HCEC 1CT (cell line): ENCODE measurements around the gene REEP6.
"Not testable (repeated sequence)": the region's sequence is repeated elsewhere in the genome, so short reads cannot be mapped to it uniquely, and the experiment has no call there.

Source experiments
- DNase-seq: peaks from one replicate; pipeline ENCODE4 v3.0.0-alpha.2; 2017

Gene REEP6

DNA sequence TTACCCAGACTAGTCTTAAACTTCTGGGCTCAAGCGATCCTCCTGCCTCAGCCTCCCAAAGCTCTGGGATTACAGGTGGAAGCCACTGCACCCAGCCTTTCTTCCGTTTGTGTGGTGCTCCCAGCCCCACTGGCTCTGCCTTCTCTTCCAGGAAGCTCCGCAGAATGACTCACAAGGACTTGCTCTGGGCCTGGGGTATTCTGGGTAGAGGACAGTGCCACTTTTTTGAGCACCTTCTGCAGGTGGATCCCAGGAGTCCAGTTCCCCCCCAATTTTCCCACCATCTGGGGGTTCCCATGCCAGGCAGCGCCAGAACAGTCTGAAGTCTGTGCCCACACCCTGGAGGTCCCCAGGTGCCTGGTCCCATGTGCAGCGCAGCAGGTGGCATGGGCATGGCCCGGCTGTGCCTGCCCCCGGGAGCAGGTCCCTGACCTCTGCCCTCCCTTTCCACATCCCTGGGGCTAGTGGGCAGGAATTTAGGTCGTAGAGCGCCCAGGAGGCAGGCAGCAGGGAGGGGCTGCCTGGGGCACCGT, 1.6 kb downstream of the REEP6 start:
- DNase-seq: no peak

- no peak for DNase-seq
Measured at GRCh38 chr19:1494115-1494815, 3.3 kb downstream of the REEP6 start.

DNA sequence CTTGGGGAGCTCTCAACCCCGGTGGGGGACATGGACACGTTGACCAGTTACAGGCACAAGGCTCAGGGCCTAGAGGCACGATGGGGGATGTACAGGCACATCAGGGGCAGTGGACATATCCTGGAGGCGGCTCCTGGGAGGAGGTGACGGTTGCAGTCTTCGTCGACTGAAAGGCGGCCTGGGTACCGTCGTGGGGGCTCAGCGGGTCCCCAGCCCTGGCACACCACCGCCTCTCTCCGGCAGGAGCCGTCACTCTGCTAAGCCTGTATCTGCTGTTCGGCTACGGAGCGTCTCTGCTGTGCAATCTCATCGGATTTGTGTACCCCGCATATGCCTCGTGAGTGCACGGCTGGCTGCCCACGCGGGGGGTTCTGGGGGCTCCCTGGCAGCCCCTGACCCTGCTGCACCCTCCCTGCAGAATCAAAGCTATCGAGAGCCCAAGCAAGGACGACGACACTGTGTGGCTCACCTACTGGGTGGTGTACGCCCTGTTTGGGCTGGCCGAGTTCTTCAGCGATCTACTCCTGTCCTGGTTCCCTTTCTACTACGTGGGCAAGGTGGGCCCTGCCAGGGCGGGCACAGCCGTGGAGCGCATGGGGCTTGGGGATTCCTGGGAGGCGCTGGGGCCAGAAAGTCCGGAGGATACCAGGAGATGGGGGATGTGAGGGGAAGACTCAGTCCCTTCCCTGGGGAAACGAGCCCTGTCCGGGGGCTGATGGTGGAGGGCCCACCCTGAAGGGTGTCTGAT, 4.2 kb downstream of the REEP6 start:
- no peak for DNase-seq

DNA sequence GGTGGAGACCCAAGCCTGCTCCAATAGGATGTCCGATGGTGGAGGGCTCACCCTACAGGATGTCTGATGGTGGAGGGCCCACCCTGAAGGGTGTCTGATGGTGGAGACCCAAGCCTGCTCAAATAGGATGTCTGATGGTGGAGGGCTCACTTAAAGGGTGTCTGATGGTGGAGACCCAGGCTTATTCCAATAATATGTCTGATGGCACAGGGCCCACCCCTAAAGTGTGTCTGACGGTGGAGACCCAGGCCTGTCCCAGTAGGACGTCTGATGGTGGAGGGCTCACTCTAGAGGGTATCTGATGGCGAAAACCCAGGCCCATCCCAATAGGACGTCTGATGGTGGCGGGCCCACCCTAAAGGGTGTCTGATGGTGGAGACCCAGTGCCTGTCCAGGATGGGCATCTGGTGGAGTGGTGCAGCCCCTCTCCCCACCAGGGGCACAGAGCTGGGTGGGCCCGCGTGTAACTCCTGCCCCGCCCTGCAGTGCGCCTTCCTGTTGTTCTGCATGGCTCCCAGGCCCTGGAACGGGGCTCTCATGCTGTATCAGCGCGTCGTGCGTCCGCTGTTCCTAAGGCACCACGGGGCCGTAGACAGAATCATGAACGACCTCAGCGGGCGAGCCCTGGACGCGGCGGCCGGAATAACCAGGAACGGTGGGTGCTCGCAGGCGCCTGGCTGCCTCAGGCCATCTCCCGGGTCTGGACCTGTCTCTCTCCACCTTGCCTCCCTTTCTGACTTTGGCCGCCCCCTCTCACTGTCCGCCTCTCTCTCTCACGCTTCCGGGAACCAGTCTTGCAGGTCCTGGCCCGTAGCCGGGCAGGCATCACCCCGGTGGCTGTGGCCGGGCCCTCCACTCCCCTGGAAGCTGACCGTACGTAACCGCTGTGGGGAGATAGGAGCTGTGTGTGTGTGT, 5.1 kb downstream of the REEP6 start:
- DNase-seq: no peak

DNA sequence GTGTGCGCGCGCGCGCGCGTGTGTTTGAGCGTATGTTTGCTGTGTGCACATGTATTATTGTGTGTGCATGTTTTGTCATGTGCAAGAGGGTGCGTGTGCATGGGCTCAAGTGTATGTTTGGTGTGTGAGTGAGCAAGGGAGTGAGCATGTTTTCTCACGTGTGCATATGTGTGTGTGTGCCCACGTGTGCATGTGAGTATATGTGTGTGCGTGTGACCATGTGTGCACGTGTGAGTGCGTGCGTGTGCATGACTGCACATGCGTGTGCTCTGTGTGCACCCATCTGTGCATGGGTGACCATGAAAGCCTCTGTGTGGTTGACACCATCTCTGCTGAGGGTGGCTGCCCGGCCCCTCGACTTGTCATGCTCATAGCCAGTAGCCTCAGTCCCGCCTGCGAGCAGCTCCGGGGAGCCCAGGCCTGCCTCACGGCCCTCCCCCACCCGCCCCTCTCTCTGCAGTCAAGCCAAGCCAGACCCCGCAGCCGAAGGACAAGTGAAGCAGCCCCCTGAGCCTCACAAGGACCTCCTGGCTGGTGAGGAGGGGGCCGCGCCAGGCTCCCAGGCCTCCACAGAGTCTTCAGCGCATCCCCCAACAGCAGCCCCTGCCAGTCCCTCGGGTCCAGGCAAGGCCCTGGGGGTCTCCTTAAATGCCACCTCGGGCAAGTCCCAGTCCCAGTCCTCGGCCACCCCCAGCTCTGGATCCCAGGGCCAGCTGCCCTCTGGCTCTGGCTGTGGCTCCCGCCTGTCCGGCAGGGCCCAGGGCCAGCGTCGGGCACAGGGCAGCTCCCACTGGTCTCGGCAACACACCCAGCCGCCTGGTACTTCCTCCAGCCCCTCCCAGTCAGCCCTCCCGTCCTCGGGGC, 6.0 kb downstream of the REEP6 start:
- DNase-seq: no peak

- no peak for DNase-seq
Measured at GRCh38 chr19:1497578-1498235, 6.7 kb downstream of the REEP6 start.

DNA sequence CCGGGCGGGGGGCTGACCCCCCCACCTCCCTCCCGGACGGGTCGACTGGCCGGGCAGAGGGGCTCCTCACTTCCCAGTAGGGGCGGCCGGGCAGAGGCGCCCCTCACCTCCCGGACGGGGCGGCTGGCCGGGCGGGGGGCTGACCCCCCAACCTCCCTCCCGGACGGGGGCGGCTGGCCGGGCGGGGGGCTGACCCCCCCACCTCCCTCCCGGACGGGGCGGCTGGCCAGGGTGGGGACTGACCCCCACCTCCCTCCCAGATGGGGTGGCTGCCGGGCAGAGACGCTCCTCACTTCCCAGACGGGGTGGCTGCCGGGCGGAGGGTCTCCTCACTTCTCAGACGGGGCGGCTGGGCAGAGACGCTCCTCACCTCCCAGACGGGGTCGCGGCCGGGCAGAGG, 8.2 kb downstream of the REEP6 start:
- DNase-seq: not testable (repeated sequence)

GRCh38 chr19:1501200-1501595, 10.2 kb downstream of the REEP6 start:
- DNase-seq: no peak

DNA sequence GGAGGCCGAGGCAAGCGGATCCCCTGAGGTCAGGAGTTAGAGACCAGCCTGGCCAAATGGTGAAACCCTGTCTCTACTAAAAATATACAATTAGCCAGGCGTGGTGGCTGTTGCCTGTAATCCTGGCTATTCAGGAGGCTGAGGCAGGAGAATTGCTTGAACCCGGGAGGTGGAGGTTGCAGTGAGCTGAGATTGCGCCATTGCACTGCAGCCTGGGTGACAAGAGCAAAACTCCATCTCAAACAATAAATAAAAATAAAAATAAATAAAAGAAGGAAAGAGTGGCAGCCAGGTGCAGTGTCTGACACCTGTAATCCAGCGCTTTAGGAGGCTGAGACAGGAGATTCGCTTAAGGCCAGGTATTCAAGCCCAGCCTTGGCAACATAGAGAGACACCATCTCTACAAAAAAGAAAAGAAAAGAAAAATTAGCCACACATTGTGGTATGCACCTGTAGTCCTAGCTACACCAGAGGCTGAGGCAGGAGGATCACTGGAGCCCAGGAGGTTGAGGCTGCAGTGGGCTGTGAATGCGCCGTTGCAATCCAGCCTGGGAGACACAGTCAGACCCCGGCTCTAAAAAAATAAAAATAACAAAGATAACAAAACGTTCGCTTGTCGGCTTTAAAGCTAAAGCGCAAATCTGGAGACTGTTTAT, 11.6 kb downstream of the REEP6 start:
- no peak for DNase-seq

GRCh38 chr19:1503089-1503924, 12.3 kb downstream of the REEP6 start:
- peak; percentile 22 for DNase-seq

GRCh38 chr19:1503925-1504773, 13.2 kb downstream of the REEP6 start:
- DNase-seq: no peak

GRCh38 chr19:1505012-1505411, 14.0 kb downstream of the REEP6 start:
- no peak for DNase-seq

DNA sequence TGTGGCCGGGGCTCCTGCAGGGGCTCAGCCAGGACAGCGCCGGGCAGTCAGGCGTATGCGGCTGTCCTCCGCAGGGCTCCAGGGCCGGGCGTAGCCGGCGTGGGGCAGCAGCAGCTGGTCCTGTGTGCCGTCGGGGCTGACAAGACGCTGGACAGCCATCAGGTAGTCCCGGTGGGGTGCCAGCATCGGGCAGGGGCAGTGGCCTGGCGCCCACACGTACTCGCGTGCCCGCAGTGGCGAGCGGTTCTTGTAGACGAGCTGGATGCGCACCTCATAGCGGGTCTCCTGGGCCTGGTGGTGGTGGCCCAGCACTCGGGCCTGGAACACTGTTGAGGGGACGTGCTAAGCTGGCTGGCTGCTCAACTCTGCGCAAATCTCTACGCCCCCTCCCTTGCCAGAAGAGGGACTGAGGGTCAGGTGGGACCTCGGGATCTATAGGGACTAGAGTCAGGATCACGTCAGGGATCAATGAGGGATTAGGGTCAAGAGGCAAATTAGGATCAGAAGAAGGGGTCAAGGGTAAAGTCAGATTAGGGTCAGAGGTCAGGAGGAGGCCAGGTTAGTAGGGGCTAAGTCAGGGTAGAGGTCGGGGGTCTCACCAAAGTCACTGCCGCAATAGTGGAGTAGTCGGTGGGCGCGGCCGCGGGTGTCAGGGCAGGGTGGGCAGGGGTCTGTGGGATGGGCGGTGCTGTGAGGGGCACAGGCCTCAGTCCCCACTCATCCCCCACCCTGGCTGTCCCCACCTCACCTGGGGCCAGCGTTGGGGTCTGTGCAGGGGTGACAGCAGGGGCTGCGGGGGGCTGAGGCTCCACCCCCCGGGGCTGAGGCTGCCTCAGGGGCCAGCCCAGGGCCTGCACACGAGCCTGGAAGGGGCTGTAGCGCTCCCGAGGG, 15.3 kb downstream of the REEP6 start:
- no peak for DNase-seq

- DNase-seq: no peak
Measured at GRCh38 chr19:1507192-1507660, 16.2 kb downstream of the REEP6 start.

- DNase-seq: peak; percentile 90
Measured at GRCh38 chr19:1507763-1508506, 17.0 kb downstream of the REEP6 start.

GRCh38 chr19:1508507-1508856, 17.5 kb downstream of the REEP6 start:
- no peak for DNase-seq
